ENCODE results near the gene TEX13C.
"Not testable (repeated sequence)": the region's sequence is repeated elsewhere in the genome, so short reads cannot be mapped to it uniquely, and the experiment has no call there.

TEX13C gene

DNA sequence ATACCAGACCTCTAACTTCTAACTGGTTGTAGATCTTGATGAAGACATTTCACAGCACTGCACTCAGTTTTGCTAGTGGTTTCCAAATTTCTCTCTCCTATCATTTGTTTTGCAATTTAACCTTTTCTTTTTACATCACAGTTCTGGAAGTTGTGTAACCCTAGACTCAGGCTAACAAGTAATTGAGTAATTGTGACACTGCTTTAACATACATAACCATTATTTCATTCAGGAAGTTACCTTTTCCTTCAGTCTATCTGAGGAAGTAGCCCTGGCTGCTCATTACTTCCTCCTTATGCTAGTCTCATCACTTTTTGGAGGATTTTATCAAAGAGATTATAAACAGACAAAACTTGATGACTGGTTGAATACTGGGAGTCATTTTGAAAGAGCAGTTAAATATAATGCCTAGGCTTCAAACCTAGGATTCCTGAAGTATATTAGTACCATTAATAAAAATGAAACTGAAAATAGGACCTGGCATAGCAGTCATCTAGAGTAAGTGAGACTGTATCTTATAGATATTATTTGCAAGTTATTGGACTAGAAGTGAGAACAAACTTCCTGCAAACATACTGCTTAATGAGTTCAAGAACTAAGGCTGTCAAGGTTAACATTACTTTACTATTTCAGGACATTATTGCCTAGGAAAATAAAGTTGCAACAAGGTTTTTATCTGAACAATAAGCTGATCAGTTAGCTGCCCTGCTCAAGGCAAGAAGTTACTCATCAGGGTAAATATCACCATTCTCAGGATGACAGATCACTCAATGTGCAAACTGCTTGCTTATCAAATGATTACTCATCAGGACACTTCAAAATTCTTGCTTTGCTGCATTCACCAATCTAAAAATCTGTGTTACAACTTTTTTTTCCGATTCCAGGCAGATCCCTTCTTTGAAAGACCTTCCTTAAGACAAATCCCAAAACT is 25.6 kb upstream of the TEX13C start:
- Mint-ChIP-seq H3K27ac (no peak overlapping the region), H3K4me3 (no peak overlapping the region), H3K4me1 (no peaks in the 10 kb centered on the region), H3K27me3 (ENCODE audit: low read depth) (no peaks in the 10 kb centered on the region), H3K36me3 (ENCODE audit: low read depth) (no peaks in the 10 kb centered on the region), H3K9me3 (no peaks in the 10 kb centered on the region)
- TF ChIP-seq, protein P1, sequence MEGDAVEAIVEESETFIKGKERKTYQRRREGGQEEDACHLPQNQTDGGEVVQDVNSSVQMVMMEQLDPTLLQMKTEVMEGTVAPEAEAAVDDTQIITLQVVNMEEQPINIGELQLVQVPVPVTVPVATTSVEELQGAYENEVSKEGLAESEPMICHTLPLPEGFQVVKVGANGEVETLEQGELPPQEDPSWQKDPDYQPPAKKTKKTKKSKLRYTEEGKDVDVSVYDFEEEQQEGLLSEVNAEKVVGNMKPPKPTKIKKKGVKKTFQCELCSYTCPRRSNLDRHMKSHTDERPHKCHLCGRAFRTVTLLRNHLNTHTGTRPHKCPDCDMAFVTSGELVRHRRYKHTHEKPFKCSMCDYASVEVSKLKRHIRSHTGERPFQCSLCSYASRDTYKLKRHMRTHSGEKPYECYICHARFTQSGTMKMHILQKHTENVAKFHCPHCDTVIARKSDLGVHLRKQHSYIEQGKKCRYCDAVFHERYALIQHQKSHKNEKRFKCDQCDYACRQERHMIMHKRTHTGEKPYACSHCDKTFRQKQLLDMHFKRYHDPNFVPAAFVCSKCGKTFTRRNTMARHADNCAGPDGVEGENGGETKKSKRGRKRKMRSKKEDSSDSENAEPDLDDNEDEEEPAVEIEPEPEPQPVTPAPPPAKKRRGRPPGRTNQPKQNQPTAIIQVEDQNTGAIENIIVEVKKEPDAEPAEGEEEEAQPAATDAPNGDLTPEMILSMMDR (IDR thresholded peaks at IDR 0.05; ENCODE audit: unreplicated experiment in 3 of 3): no peak

DNA sequence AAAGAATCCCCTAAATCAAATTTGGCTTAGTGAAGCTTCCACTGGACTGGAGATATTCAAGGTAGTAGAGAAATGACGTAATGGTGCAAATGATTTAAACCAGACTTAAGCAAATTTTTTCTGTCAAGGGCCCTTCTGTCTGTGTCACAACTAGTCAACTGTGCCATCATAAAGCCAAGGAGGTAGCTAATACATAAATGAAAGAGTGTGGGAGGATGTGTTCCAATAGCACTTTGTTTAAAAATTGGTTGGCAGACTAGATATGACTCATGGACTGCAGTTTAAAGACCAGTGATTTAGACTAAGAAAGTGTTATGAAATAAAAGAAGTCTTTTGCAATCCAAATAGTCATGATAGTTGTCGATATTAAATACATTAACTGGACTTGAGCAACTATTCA is 24.3 kb upstream of the TEX13C start:
- Mint-ChIP-seq H3K4me3 (no peak overlapping the region), H3K9me3 (no peaks in the 10 kb centered on the region)

DNA sequence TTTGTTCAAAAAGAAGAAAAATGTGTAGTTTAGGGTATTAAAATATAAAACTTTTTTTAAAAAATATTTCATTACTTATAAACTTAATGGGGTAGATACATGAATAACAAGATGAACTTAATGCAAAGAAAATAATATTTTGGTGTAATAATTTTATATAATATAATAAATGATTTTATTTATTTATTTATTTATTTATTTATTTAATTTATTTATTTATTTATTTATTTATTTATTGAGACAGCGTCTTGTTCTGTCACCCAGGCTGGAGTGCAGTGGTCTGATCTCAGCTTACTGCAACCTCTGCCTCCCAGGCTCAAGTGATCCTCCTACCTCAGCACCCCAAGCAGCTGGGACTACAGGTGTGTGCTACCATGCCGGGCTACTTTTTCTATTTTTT is 20.8 kb upstream of the TEX13C start:
- Mint-ChIP-seq H3K36me3 (ENCODE audit: low read depth) (no peaks in the 10 kb centered on the region), H3K27me3 (ENCODE audit: low read depth) (no peaks in the 10 kb centered on the region), H3K4me3 (no peak overlapping the region), H3K9me3 (no peaks in the 10 kb centered on the region), H3K27ac (no peak overlapping the region), H3K4me1 (no peaks in the 10 kb centered on the region)
- TF ChIP-seq, protein P1 (IDR thresholded peaks at IDR 0.05; ENCODE audit: unreplicated experiment in 3 of 3): no peak

More for the DNA sequence above, 24.3 kb upstream of the TEX13C start:
- Mint-ChIP-seq H3K4me1 (no peaks in the 10 kb centered on the region), H3K36me3 (ENCODE audit: low read depth) (no peaks in the 10 kb centered on the region), H3K27me3 (ENCODE audit: low read depth) (no peaks in the 10 kb centered on the region), H3K27ac (no peak overlapping the region)
- TF ChIP-seq, protein P1 (IDR thresholded peaks at IDR 0.05; ENCODE audit: unreplicated experiment in 3 of 3): no peak

DNA sequence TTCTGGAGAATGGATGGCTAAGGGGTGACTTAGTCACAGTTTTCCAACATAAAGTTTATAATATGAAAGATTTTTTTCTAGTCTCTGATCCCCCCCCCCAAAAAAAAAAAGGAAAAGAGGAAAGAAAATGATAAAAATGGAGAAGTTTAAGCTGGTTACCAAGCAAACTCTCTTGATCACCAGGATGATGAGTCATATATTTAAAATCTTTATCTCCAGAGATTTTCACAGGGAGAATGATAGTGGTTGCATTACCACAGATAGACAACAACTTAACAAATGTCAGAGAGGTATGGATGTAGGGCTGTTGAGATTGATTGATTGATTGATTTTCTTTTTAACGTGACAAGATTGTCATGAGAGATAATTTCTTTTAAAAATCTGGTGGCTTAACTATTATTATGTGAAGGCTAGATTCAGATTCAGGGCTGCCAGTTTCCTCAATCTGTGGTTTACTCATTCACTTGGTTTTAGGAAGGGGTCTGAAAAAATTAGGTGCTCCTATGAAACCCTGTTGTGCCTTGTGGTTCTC is 13.3 kb upstream of the TEX13C start:
- H3K27me3 Mint-ChIP-seq (ENCODE audit: low read depth): no peaks in the 10 kb centered on the region
- peaks cover 7% of the 10 kb centered on the region for H3K9me3 Mint-ChIP-seq
- no peak overlapping the region for H3K27ac Mint-ChIP-seq
- H3K36me3 Mint-ChIP-seq (ENCODE audit: low read depth): no peaks in the 10 kb centered on the region
- no peaks in the 10 kb centered on the region for H3K4me1 Mint-ChIP-seq
- TF ChIP-seq, protein P1 (IDR thresholded peaks at IDR 0.05; ENCODE audit: unreplicated experiment in 3 of 3): no peak
- no peak overlapping the region for H3K4me3 Mint-ChIP-seq

DNA sequence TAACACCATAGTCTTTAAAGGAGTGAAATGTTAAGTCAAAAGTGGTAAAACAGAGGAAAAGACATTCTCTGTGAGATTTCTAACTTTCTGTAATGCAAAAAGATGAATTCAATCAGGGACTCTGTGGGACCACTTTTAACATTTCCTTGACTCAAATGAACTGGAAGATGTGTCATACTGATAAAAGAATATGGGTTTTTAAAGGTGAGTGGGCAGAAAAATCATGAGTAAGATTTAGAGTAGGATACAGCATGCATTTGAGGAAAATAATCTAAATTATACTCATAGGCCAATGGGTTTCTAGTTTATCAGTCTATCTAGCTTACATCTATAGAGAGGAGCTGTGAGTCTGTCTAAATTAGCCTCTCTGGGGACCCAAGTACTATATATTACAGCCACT is 11.0 kb upstream of the TEX13C start:
- Mint-ChIP-seq H3K36me3 (ENCODE audit: low read depth) (no peaks in the 10 kb centered on the region), H3K4me3 (no peak overlapping the region), H3K4me1 (no peaks in the 10 kb centered on the region), H3K9me3 (peaks cover 13% of the 10 kb centered on the region), H3K27me3 (ENCODE audit: low read depth) (no peaks in the 10 kb centered on the region), H3K27ac (no peak overlapping the region)
- TF ChIP-seq, protein P1 (IDR thresholded peaks at IDR 0.05; ENCODE audit: unreplicated experiment in 3 of 3): no peak

DNA sequence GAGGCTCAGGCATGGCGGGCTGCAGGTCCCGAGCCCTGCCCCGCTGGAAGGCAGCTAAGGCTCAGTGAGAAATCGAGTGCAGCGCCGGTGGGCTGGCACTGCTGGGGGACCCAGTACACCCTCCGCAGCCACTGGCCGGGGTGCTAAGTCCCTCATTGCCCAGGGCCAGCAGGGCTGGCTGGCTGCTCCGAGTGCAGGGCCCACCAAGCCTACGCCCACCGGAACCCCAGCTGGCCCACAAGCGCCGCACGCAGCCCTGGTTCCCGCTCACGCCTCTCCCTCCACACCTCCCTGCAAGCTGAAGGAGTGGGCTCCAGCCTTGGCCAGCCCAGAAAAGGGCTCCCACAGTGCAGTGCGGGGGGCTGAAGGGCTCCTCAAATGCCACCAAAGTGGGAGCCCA is 505 bp upstream of the TEX13C start:
- H3K27ac Mint-ChIP-seq; H3K36me3 Mint-ChIP-seq (ENCODE audit: low read depth); H3K4me3 Mint-ChIP-seq; H3K27me3 Mint-ChIP-seq (ENCODE audit: low read depth); H3K9me3 Mint-ChIP-seq; H3K4me1 Mint-ChIP-seq: not testable (repeated sequence)

Measured in nephron (organoid).